Esophagus squamous epithelium (tissue), 5 donors: ENCODE results near the gene GSG1. TPM values are rescaled to one million over a fixed set of nuclear protein-coding genes. Genes with fewer than 3 reads are reported as not detected.

ENCODE experiments used
- DNase-seq: peaks from one replicate; lab custom pipeline; 2025; lab: John Stamatoyannopoulos, UW
- H3K27ac ChIP-seq, 4 donors: fragments of 200-600 bp; sonication (generic); one replicate each; pipeline ENCODE4 v1.5.1; 2016 to 2019; ENCODE audit warnings: mild to moderate bottlenecking in 1 of 4
- H3K27me3 ChIP-seq, 4 donors: fragments of 200-600 bp; sonication (generic); 1 replicate in 3 of 4; 2 replicates in 1 of 4; pipeline versions ENCODE4 v1.5.1 to v1.6.0; 2017 to 2021; ENCODE audit warnings: antibody characterized with exemption in 1 of 4
- H3K36me3 ChIP-seq, 3 donors: fragments of 200-600 bp; sonication (generic); one replicate each; pipeline ENCODE4 v1.5.1; 2016 to 2019
- H3K4me1 ChIP-seq, 3 donors: fragments of 200-600 bp; sonication (generic); one replicate each; pipeline ENCODE4 v1.5.1; 2017 to 2019
- H3K4me3 ChIP-seq, 4 donors: fragments of 200-600 bp; sonication (generic); 1 replicate in 3 of 4; 2 replicates in 1 of 4; pipeline ENCODE4 v1.5.1; 2016 to 2019; ENCODE audit warnings: mild to moderate bottlenecking in 2 of 4, moderate library complexity in 1 of 4
- H3K9me3 ChIP-seq, 3 donors: fragments of 200-600 bp; sonication (generic); one replicate each; pipeline ENCODE4 v1.5.1; 2016 to 2019
- POLR2A ChIP-seq, 4 donors: fragments of 450-650 bp; IDR thresholded peaks; one replicate each; pipeline ENCODE4 v1.6.1; 2017; ENCODE audit warnings: antibody characterized with exemption in 4 of 4, mild to moderate bottlenecking in 4 of 4, moderate library complexity in 3 of 4
- WGBS, 2 donors: methylation state at CpG; one replicate each; pipeline ENCODE4 v1.1.5; 2018; 5-methylcytosine and 5-hydroxymethylcytosine counted together
- intact Hi-C: fragments of 100-400 bp; cut with DNase I; formaldehyde crosslinking; loops from one replicate; pipeline ENCODE4 v1.15.0; 2022
- total RNA-seq, 4 donors: library from RNA; depleted of rRNA; stranded (reverse); fragments of >200 nt; gene quantifications; one replicate each; pipeline ENCODE4 v1.1.0, GENCODE V29; 2016
- TF ChIP-seq, protein P1 (sequence below), 6 experiments: fragments of 450-650 bp in 4 of 6; fragments of 200-600 bp in 2 of 6; sonication (generic) in 2 of 6; IDR thresholded peaks; one replicate each; pipeline ENCODE4 v1.5.1; 2016 to 2019; ENCODE audit warnings: antibody characterized with exemption in 6 of 6, mild to moderate bottlenecking in 4 of 6, moderate library complexity in 4 of 6
- donor health status: DM: yes; HTN: yes; CAD: no.

The GSG1 gene
- total RNA-seq, 4 donors from 2014 or later, result not detected

DNA sequence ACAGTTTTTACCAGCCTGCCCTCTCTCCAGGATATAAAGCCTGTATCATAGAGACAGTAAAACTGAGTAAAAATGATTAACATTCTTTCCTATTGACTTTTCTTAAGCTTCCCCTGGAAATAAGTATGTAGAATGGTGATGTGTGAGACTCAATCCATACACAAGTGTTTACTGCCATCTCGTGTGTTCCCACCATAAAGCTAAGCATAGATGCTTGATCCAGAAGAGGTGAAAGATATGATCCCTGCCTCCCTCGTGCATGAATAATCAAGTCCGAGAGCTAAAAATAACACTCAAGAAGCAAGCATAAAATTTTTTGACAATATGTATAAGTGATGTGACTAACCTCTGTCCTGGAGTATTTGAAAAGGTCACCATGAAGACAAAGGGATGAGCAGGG lies 16.9 kb upstream of the GSG1 start:
- intact Hi-C loops, result no loop called here
- no peak for DNase-seq

DNA sequence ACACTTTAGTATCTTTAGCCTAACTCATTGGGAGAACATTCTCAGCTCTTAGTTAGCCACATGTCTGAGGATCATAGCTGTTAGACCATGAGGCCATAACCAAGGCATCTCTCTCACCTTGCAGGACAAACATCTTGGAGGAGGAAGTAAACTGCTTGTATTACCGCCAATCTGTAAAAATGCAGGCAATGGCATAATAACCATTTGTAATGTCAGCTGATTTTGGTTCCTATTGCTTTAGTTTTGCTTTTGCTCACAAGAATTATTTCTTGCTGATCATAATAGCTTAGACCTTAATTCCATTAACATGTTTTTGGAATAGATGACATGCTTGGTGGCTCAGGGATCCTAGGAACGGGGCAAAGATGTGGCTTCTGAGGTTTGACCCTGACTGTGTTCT lies 16.4 kb upstream of the GSG1 start:
- intact Hi-C loops, result no loop called here
- H3K36me3 ChIP-seq, result no peaks in the 10 kb centered on the region
- no peaks in the 10 kb centered on the region for H3K27me3 ChIP-seq
- TF ChIP-seq, protein P1, sequence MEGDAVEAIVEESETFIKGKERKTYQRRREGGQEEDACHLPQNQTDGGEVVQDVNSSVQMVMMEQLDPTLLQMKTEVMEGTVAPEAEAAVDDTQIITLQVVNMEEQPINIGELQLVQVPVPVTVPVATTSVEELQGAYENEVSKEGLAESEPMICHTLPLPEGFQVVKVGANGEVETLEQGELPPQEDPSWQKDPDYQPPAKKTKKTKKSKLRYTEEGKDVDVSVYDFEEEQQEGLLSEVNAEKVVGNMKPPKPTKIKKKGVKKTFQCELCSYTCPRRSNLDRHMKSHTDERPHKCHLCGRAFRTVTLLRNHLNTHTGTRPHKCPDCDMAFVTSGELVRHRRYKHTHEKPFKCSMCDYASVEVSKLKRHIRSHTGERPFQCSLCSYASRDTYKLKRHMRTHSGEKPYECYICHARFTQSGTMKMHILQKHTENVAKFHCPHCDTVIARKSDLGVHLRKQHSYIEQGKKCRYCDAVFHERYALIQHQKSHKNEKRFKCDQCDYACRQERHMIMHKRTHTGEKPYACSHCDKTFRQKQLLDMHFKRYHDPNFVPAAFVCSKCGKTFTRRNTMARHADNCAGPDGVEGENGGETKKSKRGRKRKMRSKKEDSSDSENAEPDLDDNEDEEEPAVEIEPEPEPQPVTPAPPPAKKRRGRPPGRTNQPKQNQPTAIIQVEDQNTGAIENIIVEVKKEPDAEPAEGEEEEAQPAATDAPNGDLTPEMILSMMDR (IDR thresholded peaks at IDR 0.05), result no peak
- TF ChIP-seq POLR2A (IDR thresholded peaks at IDR 0.05), result no peak
- H3K9me3 ChIP-seq, result no peaks in the 10 kb centered on the region
- H3K4me1 ChIP-seq, result peaks cover 0 to 12% (median 0%) of the 10 kb centered on the region in 3 donors
- WGBS, 2 donors, result 81 to 86% methylated on average over 2 of the region's 2 CpGs
- H3K4me3 ChIP-seq, result no peak overlapping the region
- H3K27ac ChIP-seq, result peak overlapping the region in 1 of 4 donors; percentile 32
- DNase-seq, result no peak

More for the DNA sequence above, 16.9 kb upstream of the GSG1 start:
- TF ChIP-seq, protein P1 (IDR thresholded peaks at IDR 0.05), result no peak
- no peak for TF ChIP-seq POLR2A (IDR thresholded peaks at IDR 0.05)
- Histone ChIP-seq H3K4me3 (no peak overlapping the region), H3K27me3 (no peaks in the 10 kb centered on the region), H3K27ac (no peak overlapping the region), H3K9me3 (no peaks in the 10 kb centered on the region), H3K36me3 (no peaks in the 10 kb centered on the region), H3K4me1 (peaks cover 0 to 14% (median 0%) of the 10 kb centered on the region in 3 donors)
- 92 to 94% methylated on average over 3 of the region's 3 CpGs for WGBS, 2 donors

DNA sequence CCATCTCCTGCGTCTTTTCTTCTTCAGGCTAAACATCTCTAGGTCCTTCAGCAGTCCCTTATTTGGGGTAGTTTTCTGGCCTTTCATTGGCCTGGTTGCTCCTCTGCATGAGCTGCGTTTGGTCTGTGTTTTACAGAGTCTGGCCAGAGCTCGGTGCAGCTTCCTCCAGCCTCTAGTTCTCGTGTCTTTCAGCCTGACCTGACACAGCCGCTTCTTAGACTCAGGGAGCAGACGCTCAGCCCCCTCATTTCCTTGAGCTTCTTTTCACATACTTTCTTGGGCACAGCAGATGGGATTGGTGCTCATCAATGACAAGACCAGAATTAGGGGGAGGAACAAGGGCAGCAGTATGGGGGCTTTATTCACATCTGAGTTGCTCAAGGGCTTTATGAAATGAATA lies 13.6 kb upstream of the GSG1 start:
- peaks cover 0 to 10% (median 0%) of the 10 kb centered on the region in 3 donors for H3K4me1 ChIP-seq
- WGBS, 2 donors, result 73 to 76% methylated on average over 6 of the region's 6 CpGs
- H3K4me3 ChIP-seq, result no peak overlapping the region
- intact Hi-C loops, result no loop called here
- no peak for DNase-seq
- peak overlapping the region in 2 of 4 donors; percentile 23 to 37 for H3K27ac ChIP-seq
- no peaks in the 10 kb centered on the region for H3K27me3 ChIP-seq
- TF ChIP-seq, protein P1 (IDR thresholded peaks at IDR 0.05), result no peak
- TF ChIP-seq POLR2A (IDR thresholded peaks at IDR 0.05), result no peak
- no peaks in the 10 kb centered on the region for H3K36me3 ChIP-seq
- H3K9me3 ChIP-seq, result no peaks in the 10 kb centered on the region

GRCh38 chr12:13116259-13116658 lies 12.8 kb upstream of the GSG1 start:
- Histone ChIP-seq H3K4me1 (peaks cover 0 to 10% (median 0%) of the 10 kb centered on the region in 3 donors), H3K27ac (peak overlapping the region in 2 of 4 donors; percentile 43 to 62), H3K4me3 (no peak overlapping the region), H3K36me3 (no peaks in the 10 kb centered on the region), H3K27me3 (no peaks in the 10 kb centered on the region), H3K9me3 (no peaks in the 10 kb centered on the region)
- no peak for DNase-seq
- intact Hi-C loops, result no loop called here
- 56 to 90% methylated on average over 5 to 7 of the region's 7 CpGs for WGBS, 2 donors
- no peak for TF ChIP-seq POLR2A (IDR thresholded peaks at IDR 0.05)
- TF ChIP-seq, protein P1 (IDR thresholded peaks at IDR 0.05), result no peak

- Histone ChIP-seq H3K4me3 (no peak overlapping the region), H3K9me3 (no peaks in the 10 kb centered on the region), H3K27ac (no peak overlapping the region), H3K4me1 (peaks cover 0 to 10% (median 0%) of the 10 kb centered on the region in 3 donors), H3K36me3 (no peaks in the 10 kb centered on the region), H3K27me3 (no peaks in the 10 kb centered on the region)
- intact Hi-C loops, result no loop called here
- TF ChIP-seq POLR2A (IDR thresholded peaks at IDR 0.05), result no peak
- TF ChIP-seq, protein P1 (IDR thresholded peaks at IDR 0.05), result no peak
- WGBS, 2 donors, result 75 to 79% methylated on average over 14 to 15 of the region's 15 CpGs
- DNase-seq, result no peak
Measured at GRCh38 chr12:13114251-13115052, 11.0 kb upstream of the GSG1 start.
